Activated CD4-positive, alpha-beta T cell treated with anti-CD3 and anti-CD28 coated beads, Interleukin-2, amount 10 ng/mL, durations not matched to agents 7 days and 5 days (primary cell): ENCODE data around the gene TMPRSS4. TPM values are rescaled to one million over a fixed set of nuclear protein-coding genes. Genes with fewer than 3 reads are reported as not detected.

ENCODE experiments used
- CTCF ChIA-PET: fragments of 350-600 bp; sonication (Branson Sonifier 250); formaldehyde crosslinking; loops from one replicate; lab custom pipeline; 2021; ENCODE audit warnings: antibody characterized with exemption; lab: Charles Lee
- POLR2A ChIA-PET: fragments of 350-600 bp; sonication (Branson Sonifier 250); formaldehyde crosslinking; loops from one replicate; lab custom pipeline; 2021; ENCODE audit warnings: antibody characterized with exemption; lab: Charles Lee
- DNase-seq: peaks from one replicate; pipeline ENCODE4 v3.0.0-alpha.2; 2020
- H3K27ac Mint-ChIP-seq: one replicate; pipeline ENCODE4 v1.8.0; 2021; ENCODE audit warnings: mild to moderate bottlenecking, moderate library complexity, mixed read lengths
- H3K27me3 Mint-ChIP-seq: one replicate; pipeline ENCODE4 v1.8.0; 2021; ENCODE audit warnings: mixed read lengths
- H3K36me3 Mint-ChIP-seq: one replicate; pipeline ENCODE4 v1.8.0; 2021; ENCODE audit warnings: low read depth, mixed read lengths
- H3K4me1 Mint-ChIP-seq: one replicate; pipeline ENCODE4 v1.8.0; 2021; ENCODE audit warnings: mixed read lengths
- H3K4me3 Mint-ChIP-seq: one replicate; pipeline ENCODE4 v1.8.0; 2021; ENCODE audit warnings: mild to moderate bottlenecking, moderate library complexity, mixed read lengths
- H3K9me3 Mint-ChIP-seq: one replicate; pipeline ENCODE4 v1.8.0; 2021; ENCODE audit warnings: mixed read lengths
- total RNA-seq, 2 experiments: library from RNA; stranded (reverse); gene quantifications; one replicate each; pipeline ENCODE4 v1.2.3, GENCODE V29; 2021

TMPRSS4 gene
- total RNA-seq, 2 experiments from 2014 or later = not detected

- ChIA-PET POLR2A (no interaction called here), CTCF (interaction anchor here (0.7 to 3.8 kb wide), 10 partner anchors 9 to 570 kb away, joined by 3 to 36 read pairs (median 4); no protein-coding TSS in a partner anchor)
- Mint-ChIP-seq H3K4me3 (no peak overlapping the region), H3K9me3 (no peaks in the 10 kb centered on the region), H3K4me1 (peaks cover 18% of the 10 kb centered on the region), H3K36me3 (peaks cover 2% of the 10 kb centered on the region), H3K27ac (no peak overlapping the region), H3K27me3 (peaks cover 82% of the 10 kb centered on the region)
- peak; percentile 19 for DNase-seq
These were observed 79.8 kb downstream of the TMPRSS4 start for GRCh38 chr11:118156531-118157185.

DNA sequence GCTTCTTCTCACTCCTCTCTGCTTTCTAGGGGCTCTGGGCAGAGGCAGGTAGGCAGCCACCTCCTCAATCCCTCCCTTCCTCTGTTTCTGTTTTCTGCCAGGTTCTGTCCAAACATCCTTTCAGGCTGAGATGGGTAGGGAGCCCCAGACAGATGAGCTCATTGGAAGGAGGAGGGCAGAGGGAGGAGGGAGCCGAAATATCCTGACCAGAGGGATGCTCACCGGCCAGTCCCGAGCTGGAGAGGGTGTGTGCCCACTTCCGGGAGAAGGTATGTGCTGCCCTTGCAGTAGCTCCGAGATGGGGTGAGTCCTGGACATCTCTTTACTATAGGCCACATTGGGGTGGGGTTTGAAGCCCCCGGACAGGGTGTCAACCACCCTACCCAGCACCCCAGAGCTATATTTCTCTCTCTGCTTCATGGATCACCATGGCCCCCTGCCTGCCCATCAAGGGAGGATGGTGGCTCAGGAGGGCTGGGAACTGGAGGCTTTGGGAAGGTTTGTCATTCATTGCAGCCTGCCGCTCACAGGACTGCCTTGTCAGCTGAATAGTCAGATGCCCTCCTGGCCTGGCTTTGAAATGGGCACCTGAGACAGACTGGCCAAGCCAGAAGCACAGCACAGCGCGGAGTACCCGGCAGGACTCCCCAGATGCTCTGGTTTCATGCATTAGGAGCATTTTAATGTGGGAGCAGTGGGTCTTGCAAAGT, 80.5 kb downstream of the TMPRSS4 start:
- H3K4me3 Mint-ChIP-seq = no peak overlapping the region
- H3K4me1 Mint-ChIP-seq = peaks cover 18% of the 10 kb centered on the region
- DNase-seq = no peak
- H3K27ac Mint-ChIP-seq = no peak overlapping the region
- H3K9me3 Mint-ChIP-seq = no peaks in the 10 kb centered on the region
- peaks cover 2% of the 10 kb centered on the region for H3K36me3 Mint-ChIP-seq
- peaks cover 79% of the 10 kb centered on the region for H3K27me3 Mint-ChIP-seq
- ChIA-PET CTCF (interaction anchor here (0.8 to 3.8 kb wide), 8 partner anchors 9 to 570 kb away, joined by 3 to 36 read pairs (median 4); no protein-coding TSS in a partner anchor), POLR2A (no interaction called here)

- CTCF ChIA-PET = no interaction called here
- H3K27me3 Mint-ChIP-seq = peaks cover 56% of the 10 kb centered on the region
- H3K9me3 Mint-ChIP-seq = no peaks in the 10 kb centered on the region
These were observed 84.9 kb downstream of the TMPRSS4 start for GRCh38 chr11:118161786-118162185.

DNA sequence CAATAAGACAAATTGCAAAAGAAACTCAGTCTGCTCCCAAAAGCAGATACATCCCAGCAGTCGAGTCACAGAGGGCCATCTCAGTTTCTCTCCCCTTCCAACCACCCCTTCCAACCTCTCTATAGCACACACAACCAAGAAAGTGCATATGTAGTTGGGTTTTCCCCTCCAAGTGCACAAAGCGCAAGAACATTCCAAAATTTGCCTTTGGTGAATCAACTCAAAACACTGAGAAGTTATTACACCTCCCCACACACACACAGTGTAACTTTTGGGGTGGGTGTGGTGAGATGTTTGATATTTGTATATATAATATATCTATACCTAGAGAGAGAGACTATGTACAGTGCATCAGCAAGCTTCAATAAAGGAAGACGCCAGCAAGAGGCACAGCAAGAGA, 86.0 kb downstream of the TMPRSS4 start:
- no peak overlapping the region for H3K27ac Mint-ChIP-seq
- peaks cover 45% of the 10 kb centered on the region for H3K27me3 Mint-ChIP-seq
- ChIA-PET CTCF (no interaction called here), POLR2A (no interaction called here)
- no peaks in the 10 kb centered on the region for H3K36me3 Mint-ChIP-seq
- no peak for DNase-seq
- H3K4me3 Mint-ChIP-seq = no peak overlapping the region
- peaks cover under 1% of the 10 kb centered on the region for H3K4me1 Mint-ChIP-seq
- no peaks in the 10 kb centered on the region for H3K9me3 Mint-ChIP-seq

More at GRCh38 chr11:118161786-118162185, 84.9 kb downstream of the TMPRSS4 start:
- H3K4me1 Mint-ChIP-seq = peaks cover 6% of the 10 kb centered on the region
- no peak for DNase-seq
- no peaks in the 10 kb centered on the region for H3K36me3 Mint-ChIP-seq
- no peak overlapping the region for H3K4me3 Mint-ChIP-seq
- POLR2A ChIA-PET = no interaction called here
- H3K27ac Mint-ChIP-seq = no peak overlapping the region

DNA sequence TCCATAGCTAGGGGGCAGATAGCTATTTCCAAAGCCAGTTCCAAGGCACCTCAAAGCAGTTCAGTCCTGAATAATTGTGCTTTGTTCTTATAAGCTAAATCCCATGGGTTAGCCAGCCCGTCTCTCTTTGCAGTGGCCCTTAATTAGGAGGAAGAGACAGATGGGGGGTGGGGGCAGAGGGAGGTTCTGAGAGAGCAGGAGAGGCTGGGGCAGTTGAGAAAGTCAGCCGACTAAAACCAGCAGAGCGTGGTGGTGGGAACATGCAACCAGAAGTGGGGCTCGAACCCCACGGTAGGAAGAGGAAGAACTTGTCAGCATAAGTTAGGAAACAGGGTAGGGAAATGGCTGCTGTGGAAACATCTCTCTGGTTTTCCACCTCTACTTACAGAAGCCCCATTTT, 86.6 kb downstream of the TMPRSS4 start:
- Mint-ChIP-seq H3K4me1 (no peaks in the 10 kb centered on the region), H3K9me3 (no peaks in the 10 kb centered on the region), H3K36me3 (no peaks in the 10 kb centered on the region), H3K4me3 (no peak overlapping the region), H3K27me3 (peaks cover 39% of the 10 kb centered on the region), H3K27ac (no peak overlapping the region)
- DNase-seq = no peak
- ChIA-PET POLR2A (no interaction called here), CTCF (interaction anchor here (0.8 to 1.6 kb wide), 3 partner anchors 17 to 370 kb away, joined by 3 to 5 read pairs (median 3); no protein-coding TSS in a partner anchor)

GRCh38 chr11:118164885-118165284, 88.0 kb downstream of the TMPRSS4 start:
- Mint-ChIP-seq H3K4me1 (no peaks in the 10 kb centered on the region), H3K36me3 (no peaks in the 10 kb centered on the region), H3K27ac (no peak overlapping the region), H3K27me3 (peaks cover 34% of the 10 kb centered on the region), H3K9me3 (no peaks in the 10 kb centered on the region), H3K4me3 (no peak overlapping the region)
- POLR2A ChIA-PET = no interaction called here
- CTCF ChIA-PET = interaction anchor here (1.1 to 1.6 kb wide), 2 partner anchors 18 to 130 kb away, joined by 3 to 5 read pairs; no protein-coding TSS in a partner anchor
- no peak for DNase-seq

DNA sequence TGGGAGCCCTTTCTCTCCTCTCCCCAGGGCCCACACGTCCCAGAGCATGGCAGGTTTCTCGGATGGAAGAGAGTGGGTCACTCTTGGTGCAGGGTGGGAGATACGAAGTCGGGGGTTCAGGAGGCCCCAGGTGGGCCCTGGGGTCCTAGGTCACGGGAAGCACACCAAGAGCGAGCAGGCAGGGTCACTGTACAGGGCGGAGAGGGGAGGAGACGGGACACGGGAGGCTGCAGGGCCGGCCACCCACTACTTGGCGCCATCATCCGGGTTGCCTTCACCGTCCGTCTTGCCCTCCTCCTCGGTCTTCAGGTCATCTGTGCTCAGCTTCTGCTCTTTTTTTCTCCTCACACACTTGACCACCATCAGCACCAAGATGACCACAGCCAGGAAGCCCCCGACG, 89.8 kb downstream of the TMPRSS4 start:
- ChIA-PET POLR2A (no interaction called here), CTCF (no interaction called here)
- Mint-ChIP-seq H3K4me1 (peaks cover 2% of the 10 kb centered on the region), H3K27ac (no peak overlapping the region), H3K27me3 (peaks cover 32% of the 10 kb centered on the region), H3K36me3 (no peaks in the 10 kb centered on the region), H3K9me3 (no peaks in the 10 kb centered on the region), H3K4me3 (no peak overlapping the region)
- no peak for DNase-seq

- POLR2A ChIA-PET = no interaction called here
- DNase-seq = no peak
- no peaks in the 10 kb centered on the region for H3K9me3 Mint-ChIP-seq
- no peaks in the 10 kb centered on the region for H3K36me3 Mint-ChIP-seq
- H3K4me3 Mint-ChIP-seq = no peak overlapping the region
- H3K4me1 Mint-ChIP-seq = peaks cover 5% of the 10 kb centered on the region
- CTCF ChIA-PET = interaction anchor here (0.9 kb wide), 1 partner anchor 30 kb away, joined by 3 read pairs; no protein-coding TSS in a partner anchor
- peaks cover 28% of the 10 kb centered on the region for H3K27me3 Mint-ChIP-seq
- no peak overlapping the region for H3K27ac Mint-ChIP-seq
These were observed 90.4 kb downstream of the TMPRSS4 start for GRCh38 chr11:118167253-118167652.

- Mint-ChIP-seq H3K27ac (no peak overlapping the region), H3K36me3 (no peaks in the 10 kb centered on the region), H3K9me3 (no peaks in the 10 kb centered on the region), H3K4me3 (no peak overlapping the region), H3K27me3 (peaks cover 24% of the 10 kb centered on the region), H3K4me1 (peaks cover 5% of the 10 kb centered on the region)
- DNase-seq = no peak
- POLR2A ChIA-PET = no interaction called here
- CTCF ChIA-PET = interaction anchor here (0.9 to 1.7 kb wide), 2 partner anchors 11 to 31 kb away, joined by 3 to 5 read pairs; no protein-coding TSS in a partner anchor
These were observed 91.0 kb downstream of the TMPRSS4 start for GRCh38 chr11:118167906-118168305.

- Mint-ChIP-seq H3K9me3 (no peaks in the 10 kb centered on the region), H3K4me1 (peaks cover 5% of the 10 kb centered on the region), H3K4me3 (no peak overlapping the region), H3K27ac (peak overlapping the region; percentile 14), H3K27me3 (peaks cover 21% of the 10 kb centered on the region), H3K36me3 (no peaks in the 10 kb centered on the region)
- ChIA-PET POLR2A (no interaction called here), CTCF (interaction anchor here (1.7 kb wide), 1 partner anchor 12 kb away, joined by 5 read pairs; no protein-coding TSS in a partner anchor)
- DNase-seq = no peak
These were observed 91.4 kb downstream of the TMPRSS4 start for GRCh38 chr11:118168316-118168715.

DNA sequence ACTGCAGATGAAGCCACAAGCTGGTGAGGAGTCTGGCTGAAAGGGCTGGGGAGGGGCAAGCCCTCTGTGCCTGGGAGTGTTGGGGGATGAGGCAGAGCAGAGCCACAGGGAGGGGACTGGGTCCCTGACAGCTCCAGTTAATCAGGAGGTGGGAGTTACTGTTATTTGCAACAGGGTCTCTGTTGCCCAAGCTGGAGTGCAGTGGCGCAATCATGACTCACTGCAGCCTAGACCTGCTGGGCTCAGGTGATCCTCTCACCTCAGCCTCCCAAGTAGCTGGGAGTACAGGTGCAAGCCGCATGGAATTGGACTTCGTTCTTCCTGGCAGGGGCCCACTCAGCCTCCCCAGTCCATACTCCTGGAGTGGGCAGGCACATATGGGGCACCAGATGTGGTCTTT, 91.9 kb downstream of the TMPRSS4 start:
- Mint-ChIP-seq H3K4me3 (no peak overlapping the region), H3K36me3 (no peaks in the 10 kb centered on the region), H3K4me1 (peaks cover 5% of the 10 kb centered on the region), H3K27me3 (peaks cover 18% of the 10 kb centered on the region), H3K27ac (peak overlapping the region; percentile 14), H3K9me3 (no peaks in the 10 kb centered on the region)
- CTCF ChIA-PET = interaction anchor here (1.7 to 3.6 kb wide), 2 partner anchors 12 kb away, joined by 5 to 44 read pairs; no protein-coding TSS in a partner anchor
- POLR2A ChIA-PET = no interaction called here
- DNase-seq = no peak

DNA sequence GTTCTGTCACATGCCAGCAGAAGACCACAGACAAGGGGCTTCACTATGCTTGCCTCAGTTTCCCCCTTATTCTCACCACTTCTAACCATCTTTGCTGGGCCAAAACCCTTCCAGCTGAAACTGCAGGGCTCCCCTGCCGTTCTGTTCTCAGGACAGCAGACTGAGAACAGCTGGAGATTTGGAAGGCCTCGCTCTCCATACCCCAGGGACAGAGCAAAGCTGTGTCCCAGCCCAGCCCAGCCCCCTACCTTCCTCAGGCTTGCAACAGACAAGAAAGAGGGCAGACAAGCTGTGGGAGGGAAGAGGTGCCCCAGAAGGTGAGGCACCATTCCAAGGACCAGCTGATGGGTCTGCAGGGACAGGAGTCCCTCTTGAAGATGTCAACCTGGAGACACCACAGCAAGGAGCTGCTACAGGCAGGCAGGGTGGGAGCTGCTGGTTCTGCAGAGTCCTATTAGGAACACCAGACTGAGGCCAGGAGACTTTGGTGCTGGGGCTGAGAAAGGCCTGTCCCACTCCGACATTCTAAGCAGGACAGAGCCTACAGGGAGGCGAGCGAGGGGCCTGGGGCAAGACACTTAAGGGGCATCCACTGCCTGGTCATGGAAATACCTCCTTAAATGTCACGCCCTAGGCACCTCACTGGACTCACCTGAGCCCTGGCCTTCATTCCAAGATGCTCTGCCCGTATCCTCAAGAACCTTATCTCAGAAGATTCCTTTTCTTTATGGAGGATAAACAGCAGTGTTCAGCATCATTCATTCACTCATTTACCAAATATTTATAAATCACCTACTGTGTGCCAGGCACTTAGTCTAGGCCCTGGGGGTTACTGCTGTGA, 92.6 kb downstream of the TMPRSS4 start:
- peaks cover 12% of the 10 kb centered on the region for H3K27me3 Mint-ChIP-seq
- H3K4me1 Mint-ChIP-seq = peaks cover 5% of the 10 kb centered on the region
- no peak overlapping the region for H3K4me3 Mint-ChIP-seq
- no peaks in the 10 kb centered on the region for H3K9me3 Mint-ChIP-seq
- H3K27ac Mint-ChIP-seq = no peak overlapping the region
- H3K36me3 Mint-ChIP-seq = no peaks in the 10 kb centered on the region
- DNase-seq = no peak
- POLR2A ChIA-PET = no interaction called here
- CTCF ChIA-PET = interaction anchor here (1.0 to 4.1 kb wide), 7 partner anchors 10 to 113 kb away, joined by 3 to 44 read pairs (median 18); no protein-coding TSS in a partner anchor
